Stomach (tissue), 4 donors: ENCODE data around the gene PRKCB.

ENCODE experiments used
- CTCF ChIP-seq, 7 experiments: fragments of 450-650 bp in 4 of 7; fragments of 200-600 bp in 3 of 7; sonication (generic) in 3 of 7; IDR thresholded peaks; one replicate each; pipeline ENCODE4 v1.5.1; 2016 to 2019; ENCODE audit warnings: antibody characterized with exemption in 7 of 7, control low read depth in 2 of 7, mild to moderate bottlenecking in 1 of 7
- POLR2A ChIP-seq, 4 donors: fragments of 450-650 bp; IDR thresholded peaks; one replicate each; pipeline ENCODE4 v1.6.1; 2016; ENCODE audit warnings: antibody characterized with exemption in 4 of 4, control low read depth in 2 of 4, mild to moderate bottlenecking in 1 of 4, moderate library complexity in 1 of 4
- POLR2AphosphoS5 ChIP-seq, 3 donors: sonication (generic); formaldehyde crosslinking; IDR thresholded peaks; one replicate each; pipeline ENCODE4 v1.6.1; 2016; ENCODE audit warnings: antibody characterized with exemption in 3 of 3

GRCh38 chr16:24124291-24124690, 288.5 kb downstream of the PRKCB start:
- TF ChIP-seq POLR2A (IDR thresholded peaks at IDR 0.05) (no peak), CTCF (IDR thresholded peaks at IDR 0.05) (no peak), POLR2AphosphoS5 (IDR thresholded peaks at IDR 0.05) (no peak)
